ENCODE results near the gene PCDHA5. TPM values are rescaled to one million over a fixed set of nuclear protein-coding genes. Genes with fewer than 3 reads are reported as not detected.
"Not testable (repeated sequence)": the region's sequence is repeated elsewhere in the genome, so short reads cannot be mapped to it uniquely, and the experiment has no call there.

The PCDHA5 gene
- total RNA-seq, 4 donors from 2014 or later = 0.33 to 0.54 (median 0.45) TPM

DNA sequence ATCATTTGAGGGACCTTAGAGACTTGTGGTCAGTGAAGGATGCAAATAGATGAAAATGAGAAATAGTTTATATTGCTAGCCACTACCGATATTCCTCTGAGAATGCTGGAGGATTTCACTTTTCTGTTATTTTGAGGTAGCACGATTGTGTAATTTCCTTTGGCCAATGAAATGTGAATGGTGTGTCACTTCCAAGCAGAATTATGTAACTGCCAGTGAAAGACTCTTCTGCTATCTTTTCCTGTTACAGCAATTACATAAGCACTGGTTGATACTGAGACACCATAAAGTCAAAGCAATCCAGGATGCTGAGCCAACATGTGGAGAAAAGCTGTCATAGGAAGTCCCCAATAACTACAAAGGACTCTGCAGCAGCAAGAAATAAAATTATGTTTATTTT lies 30.3 kb upstream of the PCDHA5 start:
- H3K27me3 ChIP-seq = no peaks in the 10 kb centered on the region
- no peak for TF ChIP-seq POLR2A (IDR thresholded peaks at IDR 0.05)
- 21 to 39% methylated on average over 2 of the region's 2 CpGs for WGBS, 2 donors
- no peaks in the 10 kb centered on the region for H3K4me1 ChIP-seq
- H3K36me3 ChIP-seq = no peaks in the 10 kb centered on the region
- no peak overlapping the region for H3K4me3 ChIP-seq (replicated peaks in 1 of 3)
- no peak for DNase-seq
- H3K9me3 ChIP-seq = peaks cover 6% of the 10 kb centered on the region
- H3K27ac ChIP-seq = no peak overlapping the region
- intact Hi-C loops (cut with DNase I) = no loop called here

- no peaks in the 10 kb centered on the region for H3K4me1 ChIP-seq
- intact Hi-C loops (cut with DNase I) = no loop called here
- no peaks in the 10 kb centered on the region for H3K27me3 ChIP-seq
- no peak for DNase-seq
- no peak within 1 kb of the TSS for H3K4me3 ChIP-seq (replicated peaks in 1 of 3)
- no peaks in the 10 kb centered on the region for H3K9me3 ChIP-seq
- H3K27ac ChIP-seq = no peak within 1 kb of the TSS
- TF ChIP-seq, protein P1, sequence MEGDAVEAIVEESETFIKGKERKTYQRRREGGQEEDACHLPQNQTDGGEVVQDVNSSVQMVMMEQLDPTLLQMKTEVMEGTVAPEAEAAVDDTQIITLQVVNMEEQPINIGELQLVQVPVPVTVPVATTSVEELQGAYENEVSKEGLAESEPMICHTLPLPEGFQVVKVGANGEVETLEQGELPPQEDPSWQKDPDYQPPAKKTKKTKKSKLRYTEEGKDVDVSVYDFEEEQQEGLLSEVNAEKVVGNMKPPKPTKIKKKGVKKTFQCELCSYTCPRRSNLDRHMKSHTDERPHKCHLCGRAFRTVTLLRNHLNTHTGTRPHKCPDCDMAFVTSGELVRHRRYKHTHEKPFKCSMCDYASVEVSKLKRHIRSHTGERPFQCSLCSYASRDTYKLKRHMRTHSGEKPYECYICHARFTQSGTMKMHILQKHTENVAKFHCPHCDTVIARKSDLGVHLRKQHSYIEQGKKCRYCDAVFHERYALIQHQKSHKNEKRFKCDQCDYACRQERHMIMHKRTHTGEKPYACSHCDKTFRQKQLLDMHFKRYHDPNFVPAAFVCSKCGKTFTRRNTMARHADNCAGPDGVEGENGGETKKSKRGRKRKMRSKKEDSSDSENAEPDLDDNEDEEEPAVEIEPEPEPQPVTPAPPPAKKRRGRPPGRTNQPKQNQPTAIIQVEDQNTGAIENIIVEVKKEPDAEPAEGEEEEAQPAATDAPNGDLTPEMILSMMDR (IDR thresholded peaks at IDR 0.05) = no peak
- TF ChIP-seq POLR2A (IDR thresholded peaks at IDR 0.05) = no peak
- no peaks in the 10 kb centered on the region for H3K36me3 ChIP-seq
- WGBS, 2 donors = 14 to 15% methylated on average over 18 to 27 of the region's 27 CpGs
Observed at GRCh38 chr5:140794595-140795258, 26.7 kb upstream of the PCDHA5 start, which contains the start of gene PCDHA2. Gene PCDHA2 (plus strand): TSS chr5:140794852.

DNA sequence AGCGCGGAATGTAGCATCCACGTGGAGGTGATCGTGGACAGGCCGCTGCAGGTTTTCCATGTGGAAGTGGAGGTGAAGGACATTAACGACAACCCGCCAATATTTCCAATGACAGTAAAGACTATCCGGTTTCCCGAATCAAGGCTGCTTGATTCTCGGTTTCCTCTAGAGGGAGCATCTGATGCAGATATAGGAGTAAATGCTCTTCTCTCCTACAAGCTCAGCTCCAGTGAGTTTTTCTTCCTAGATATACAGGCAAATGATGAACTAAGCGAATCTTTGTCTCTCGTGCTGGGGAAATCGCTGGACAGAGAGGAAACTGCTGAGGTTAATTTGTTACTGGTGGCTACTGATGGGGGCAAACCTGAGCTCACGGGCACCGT lies 26.2 kb upstream of the PCDHA5 start:
- TF ChIP-seq, protein P1 (IDR thresholded peaks at IDR 0.05) = peak in 1 of 6 experiments; percentile 18
- TF ChIP-seq POLR2A (IDR thresholded peaks at IDR 0.05) = no peak
- Histone ChIP-seq H3K4me3 (replicated peaks in 1 of 3) (no peak overlapping the region), H3K4me1 (no peaks in the 10 kb centered on the region), H3K36me3 (no peaks in the 10 kb centered on the region), H3K9me3 (no peaks in the 10 kb centered on the region), H3K27ac (no peak overlapping the region), H3K27me3 (no peaks in the 10 kb centered on the region)
- DNase-seq = no peak
- WGBS, 2 donors = 20 to 25% methylated on average over 15 of the region's 15 CpGs
- intact Hi-C loops (cut with DNase I) = no loop called here

- H3K4me1 ChIP-seq; H3K36me3 ChIP-seq; DNase-seq; H3K27ac ChIP-seq; intact Hi-C loops (cut with DNase I); H3K9me3 ChIP-seq; H3K4me3 ChIP-seq (replicated peaks in 1 of 3); H3K27me3 ChIP-seq: not testable (repeated sequence)
- WGBS, 2 donors = 51 to 58% methylated on average over 47 to 68 of the region's 72 CpGs
Observed at GRCh38 chr5:140796072-140796717, 25.2 kb upstream of the PCDHA5 start.

DNA sequence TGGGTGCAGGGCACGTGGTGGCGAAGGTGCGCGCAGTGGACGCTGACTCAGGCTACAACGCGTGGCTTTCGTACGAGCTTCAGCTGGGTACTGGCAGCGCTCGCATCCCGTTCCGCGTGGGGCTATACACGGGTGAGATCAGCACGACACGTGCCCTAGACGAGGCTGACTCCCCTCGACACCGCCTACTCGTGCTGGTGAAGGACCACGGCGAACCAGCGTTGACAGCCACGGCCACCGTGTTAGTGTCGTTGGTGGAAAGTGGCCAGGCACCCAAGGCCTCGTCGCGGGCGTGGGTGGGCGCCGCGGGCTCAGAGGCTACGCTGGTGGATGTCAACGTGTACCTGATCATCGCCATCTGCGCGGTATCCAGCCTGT lies 24.7 kb upstream of the PCDHA5 start:
- no peaks in the 10 kb centered on the region for H3K4me1 ChIP-seq
- no peak for DNase-seq
- intact Hi-C loops (cut with DNase I) = no loop called here
- H3K4me3 ChIP-seq (replicated peaks in 1 of 3) = no peak overlapping the region
- no peaks in the 10 kb centered on the region for H3K27me3 ChIP-seq
- no peaks in the 10 kb centered on the region for H3K36me3 ChIP-seq
- no peak for TF ChIP-seq POLR2A (IDR thresholded peaks at IDR 0.05)
- TF ChIP-seq, protein P1 (IDR thresholded peaks at IDR 0.05) = no peak
- 48 to 56% methylated on average over 12 to 22 of the region's 39 CpGs for WGBS, 2 donors
- no peak overlapping the region for H3K27ac ChIP-seq
- no peaks in the 10 kb centered on the region for H3K9me3 ChIP-seq

- 15 to 22% methylated on average over 28 to 29 of the region's 29 CpGs for WGBS, 2 donors
- TF ChIP-seq POLR2A (IDR thresholded peaks at IDR 0.05) = no peak
- TF ChIP-seq, protein P1 (IDR thresholded peaks at IDR 0.05) = peak in 2 of 6 experiments; percentile 30 to 51
- Histone ChIP-seq H3K4me1 (no peaks in the 10 kb centered on the region), H3K36me3 (no peaks in the 10 kb centered on the region), H3K4me3 (replicated peaks in 1 of 3) (peak within 1 kb of the TSS in 1 of 3 donors; percentile 24), H3K27me3 (no peaks in the 10 kb centered on the region), H3K27ac (no peak within 1 kb of the TSS), H3K9me3 (no peaks in the 10 kb centered on the region)
- intact Hi-C loops (cut with DNase I) = no loop called here
- DNase-seq = no peak
Observed at GRCh38 chr5:140800816-140801493, 20.5 kb upstream of the PCDHA5 start, which contains the start of gene PCDHA3. Gene PCDHA3 (plus strand): TSS chr5:140801057.
